ENCODE measurements around the gene GTF3C1. TPM values are rescaled to one million over a fixed set of nuclear protein-coding genes. Genes with fewer than 3 reads are reported as not detected.
A peak's percentile ranks its signal among the peaks of the same experiment; 100 is the strongest.

GTF3C1 gene
- total RNA-seq, 1 donor = 101 TPM

DNA sequence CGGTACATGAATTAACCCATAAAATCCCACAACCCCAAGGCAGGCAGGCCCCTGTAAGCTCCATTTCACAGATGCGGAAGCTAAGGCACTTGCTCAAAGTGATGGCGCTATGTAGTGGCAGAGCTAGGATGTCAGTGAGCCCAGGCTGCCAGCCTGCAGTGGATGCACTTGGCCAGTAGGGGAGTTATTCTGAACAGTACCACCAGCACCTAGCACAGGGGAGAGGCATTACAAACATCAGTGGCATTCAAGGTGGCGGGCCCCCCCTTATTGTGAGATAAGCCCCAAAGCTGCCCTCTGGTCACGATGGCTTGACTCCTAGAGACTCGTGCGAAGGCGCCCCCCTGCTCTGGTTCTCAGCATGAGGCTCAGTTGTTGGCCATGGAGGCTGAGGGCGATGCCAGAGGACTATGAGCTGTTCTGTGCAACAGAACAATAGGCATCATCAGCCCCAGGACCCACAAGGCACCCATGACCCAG lies 33.8 kb downstream of the GTF3C1 start:
- TF ChIP-seq CTCF (IDR thresholded peaks at IDR 0.05; ENCODE audit: insufficient read depth, low read depth, low read length) = peak; percentile 69
- H3K4me3 ChIP-seq (ENCODE audit: low read depth, low read length) = no peak overlapping the region
- no peak for DNase-seq (ENCODE audit: low read depth)

- no peak for DNase-seq (ENCODE audit: low read depth)
- H3K4me3 ChIP-seq (ENCODE audit: low read depth, low read length) = no peak overlapping the region
- no peak for TF ChIP-seq CTCF (IDR thresholded peaks at IDR 0.05; ENCODE audit: insufficient read depth, low read depth, low read length)
Measured at GRCh38 chr16:27514806-27515205, 34.9 kb downstream of the GTF3C1 start.

- no peak for TF ChIP-seq CTCF (IDR thresholded peaks at IDR 0.05; ENCODE audit: insufficient read depth, low read depth, low read length)
- peak; percentile 39 for DNase-seq (ENCODE audit: low read depth)
Measured at GRCh38 chr16:27511657-27512448, 37.9 kb downstream of the GTF3C1 start.

GRCh38 chr16:27508476-27508875 lies 41.2 kb downstream of the GTF3C1 start:
- DNase-seq (ENCODE audit: low read depth) = no peak
- H3K4me3 ChIP-seq (ENCODE audit: low read depth, low read length) = no peak overlapping the region
- TF ChIP-seq CTCF (IDR thresholded peaks at IDR 0.05; ENCODE audit: insufficient read depth, low read depth, low read length) = no peak

More at GRCh38 chr16:27511657-27512448, 37.9 kb downstream of the GTF3C1 start:
- H3K4me3 ChIP-seq (ENCODE audit: low read depth, low read length) = no peak overlapping the region

GRCh38 chr16:27506771-27507170 lies 42.9 kb downstream of the GTF3C1 start:
- DNase-seq (ENCODE audit: low read depth) = no peak
- no peak overlapping the region for H3K4me3 ChIP-seq (ENCODE audit: low read depth, low read length)
- TF ChIP-seq CTCF (IDR thresholded peaks at IDR 0.05; ENCODE audit: insufficient read depth, low read depth, low read length) = no peak

- TF ChIP-seq CTCF (IDR thresholded peaks at IDR 0.05; ENCODE audit: insufficient read depth, low read depth, low read length) = no peak
- DNase-seq (ENCODE audit: low read depth) = no peak
- H3K4me3 ChIP-seq (ENCODE audit: low read depth, low read length) = no peak overlapping the region
Measured at GRCh38 chr16:27505297-27506236, 44.1 kb downstream of the GTF3C1 start.
